Lung (tissue), 12 donors: Measurements from ENCODE around the gene ADAMTS2. TPM values are rescaled to one million over a fixed set of nuclear protein-coding genes. Genes with fewer than 3 reads are reported as not detected.

ENCODE experiments used
- ATAC-seq: fragments of 200-7000 bp; cut with Tn5 transposase; one replicate; pipeline ENCODE4 v1.9.1; 2020; ENCODE audit warnings: moderate number of reproducible peaks; ENCODE audit not compliant: insufficient read depth, low FRiP score
- DNase-seq, 3 donors: peaks; one replicate each; pipeline ENCODE4 v3.0.0-alpha.2; 2013 to 2017
- H3K27ac ChIP-seq, 2 donors: one replicate each; pipeline ENCODE4 v1.5.1; 2013; ENCODE audit warnings: mild to moderate bottlenecking in 2 of 2, moderate library complexity in 2 of 2, control low read depth in 1 of 2, inconsistent platforms in 1 of 2, low read depth in 1 of 2, low read length in 1 of 2
- H3K27me3 ChIP-seq, 3 donors: one replicate each; pipeline ENCODE4 v1.5.1; 2013; ENCODE audit warnings: low read length in 2 of 3; ENCODE audit not compliant: control insufficient read depth in 3 of 3, insufficient read depth in 3 of 3
- H3K36me3 ChIP-seq, 4 donors: one replicate each; pipeline ENCODE4 v1.5.1; 2013; ENCODE audit warnings: low read length in 4 of 4, mild to moderate bottlenecking in 1 of 4, moderate library complexity in 1 of 4; ENCODE audit not compliant: control insufficient read depth in 4 of 4, insufficient read depth in 4 of 4
- H3K4me1 ChIP-seq, 5 donors: one replicate each; pipeline ENCODE4 v1.5.1; 2013; ENCODE audit warnings: low read length in 5 of 5, mild to moderate bottlenecking in 2 of 5, moderate library complexity in 1 of 5; ENCODE audit not compliant: control insufficient read depth in 5 of 5, insufficient read depth in 5 of 5
- H3K4me3 ChIP-seq: one replicate; pipeline ENCODE4 v1.5.1; 2013; ENCODE audit warnings: mild to moderate bottlenecking, control low read depth, moderate library complexity
- H3K9ac ChIP-seq, 2 donors: one replicate each; pipeline ENCODE4 v1.5.1; 2013; ENCODE audit warnings: low read length in 2 of 2, control low read depth in 1 of 2; ENCODE audit not compliant: insufficient read depth in 1 of 2
- H3K9me3 ChIP-seq, 4 donors: one replicate each; pipeline ENCODE4 v1.5.1; 2013; ENCODE audit warnings: low read length in 3 of 4, mild to moderate bottlenecking in 1 of 4, moderate library complexity in 1 of 4; ENCODE audit not compliant: control insufficient read depth in 4 of 4, insufficient read depth in 3 of 4
- CTCF ChIP-seq: IDR thresholded peaks from 2 replicates; pipeline ENCODE4 v1.5.1; 2012; ENCODE audit warnings: mild to moderate bottlenecking; ENCODE audit errors: control extremely low read depth, extremely low read depth
- whole genome bisulfite sequencing, 2 donors: extraction: QIAGEN DNeasy Blood & Tissue Kit; methylation state at CpG; one replicate each; pipeline ENCODE4 v1.1.7; 2013; 5-methylcytosine and 5-hydroxymethylcytosine counted together
- polyA plus RNA-seq, 2 donors: library from polyadenylated mRNA; stranded (reverse); fragments of 200-250 nt; gene quantifications; one replicate each; pipeline ENCODE4 v1.2.1, GENCODE V29; 2013
- total RNA-seq, 2 donors: library from RNA; depleted of rRNA in 1 of 2; stranded (reverse); fragments of >200 nt in 1 of 2; gene quantifications; one replicate each; pipeline ENCODE4 v1.2.1, GENCODE V29; 2014 to 2021
- donor health status: control.
- donor health status: control.
- donor health status: Bipolar disorder and iron deficiency.
- donor health status: healthy.
- donor health status: DM: yes; HTN: yes; CAD: no.

ADAMTS2 gene
- total and polyA plus RNA-seq, 4 donors: 9.3 to 45.5 (median 28.7) TPM

- 90 to 92% methylated on average over 17 of the region's 17 CpGs for WGBS, 2 donors
- no peak for ATAC-seq
- Histone ChIP-seq H3K27ac (no peak overlapping the region), H3K27me3 (peaks cover 0 to 3% (median 0%) of the 10 kb centered on the region in 3 donors), H3K36me3 (no peaks in the 10 kb centered on the region), H3K9me3 (peaks cover 0 to 8% (median 0%) of the 10 kb centered on the region in 4 donors), H3K4me3 (no peak overlapping the region), H3K4me1 (peaks cover 0 to 26% (median 8%) of the 10 kb centered on the region in 5 donors), H3K9ac (no peak overlapping the region)
- DNase-seq: no peak
- TF ChIP-seq CTCF: no peak
These were observed 32.6 kb downstream of the ADAMTS2 start for GRCh38 chr5:179312557-179313235.

- peaks cover 0 to 17% (median 2%) of the 10 kb centered on the region in 5 donors for H3K4me1 ChIP-seq
- no peaks in the 10 kb centered on the region for H3K36me3 ChIP-seq
- DNase-seq: no peak
- H3K27me3 ChIP-seq: no peaks in the 10 kb centered on the region
- no peak overlapping the region for H3K9ac ChIP-seq
- TF ChIP-seq CTCF: no peak
- H3K9me3 ChIP-seq: peaks cover 0 to 8% (median 0%) of the 10 kb centered on the region in 4 donors
- ATAC-seq: no peak
- 91 to 94% methylated on average over 10 of the region's 10 CpGs for WGBS, 2 donors
- H3K4me3 ChIP-seq: no peak overlapping the region
- no peak overlapping the region for H3K27ac ChIP-seq
These were observed 33.7 kb downstream of the ADAMTS2 start for GRCh38 chr5:179311581-179311980.

- DNase-seq: no peak
- WGBS, 2 donors: 65 to 75% methylated on average over 8 of the region's 8 CpGs
- Histone ChIP-seq H3K4me1 (peaks cover 0 to 17% (median 2%) of the 10 kb centered on the region in 5 donors), H3K27ac (no peak overlapping the region), H3K9ac (no peak overlapping the region), H3K9me3 (peaks cover 0 to 7% (median 0%) of the 10 kb centered on the region in 4 donors), H3K36me3 (no peaks in the 10 kb centered on the region), H3K4me3 (no peak overlapping the region), H3K27me3 (no peaks in the 10 kb centered on the region)
- no peak for ATAC-seq
- no peak for TF ChIP-seq CTCF
These were observed 34.2 kb downstream of the ADAMTS2 start for GRCh38 chr5:179311091-179311470.
